ENCODE results near the gene CDC42BPG.

CDC42BPG gene

DNA sequence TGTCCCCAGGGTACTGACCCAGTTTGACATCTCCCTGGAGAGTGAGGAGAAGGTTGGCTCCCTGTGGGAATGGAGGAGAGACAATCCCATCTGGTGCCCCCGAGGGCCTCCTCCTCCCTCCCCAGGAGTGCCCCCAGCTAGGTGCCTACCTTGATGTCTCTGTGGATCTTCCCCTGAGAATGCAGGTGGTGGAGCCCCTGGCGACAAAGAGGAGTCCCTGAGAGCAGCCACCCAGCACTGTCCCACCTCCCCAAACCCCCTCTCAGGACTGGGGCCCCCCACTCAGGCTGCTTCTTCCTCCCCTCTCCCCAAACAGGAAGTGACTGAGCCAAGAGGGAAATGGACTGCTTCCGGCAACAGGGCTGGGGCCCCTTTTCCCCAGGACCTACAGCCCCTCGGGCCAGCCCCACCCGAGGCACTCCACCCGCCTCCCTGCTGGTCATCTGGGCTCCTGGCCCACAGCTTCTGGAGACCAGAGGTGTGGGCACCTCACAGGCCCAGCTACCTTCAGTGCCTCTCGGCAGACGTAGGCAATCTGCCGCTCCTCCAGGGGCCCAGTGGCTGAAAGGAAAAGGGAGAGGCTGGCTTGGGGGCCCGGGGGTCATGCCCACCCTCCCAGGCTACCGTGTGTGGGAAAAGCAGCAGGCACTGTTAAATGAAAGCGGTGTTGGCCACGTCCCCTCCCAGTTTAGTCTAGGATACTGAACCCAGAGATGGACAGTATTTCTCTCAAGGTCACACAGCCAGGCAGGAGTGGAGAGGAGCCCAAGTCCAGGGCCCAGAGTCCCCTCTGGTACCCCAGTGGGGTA, 42.7 kb downstream of the CDC42BPG start:
- no peak for DNase-seq

DNA sequence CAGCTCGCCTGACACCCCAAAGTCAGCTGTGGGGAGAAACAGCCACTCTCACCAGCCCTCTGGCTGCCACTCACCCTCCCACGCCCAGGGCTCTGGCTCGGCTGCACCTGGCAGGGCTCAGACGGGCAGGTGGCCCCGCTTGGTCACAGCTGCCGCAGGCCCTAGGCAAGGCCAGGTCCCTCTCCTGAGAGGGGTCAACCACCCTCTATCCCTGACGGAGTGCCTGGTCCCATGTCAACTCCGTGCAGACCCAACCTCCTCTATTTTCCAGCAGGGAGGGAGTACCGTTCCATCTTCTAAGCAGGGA, 43.3 kb downstream of the CDC42BPG start:
- DNase-seq: no peak

DNA sequence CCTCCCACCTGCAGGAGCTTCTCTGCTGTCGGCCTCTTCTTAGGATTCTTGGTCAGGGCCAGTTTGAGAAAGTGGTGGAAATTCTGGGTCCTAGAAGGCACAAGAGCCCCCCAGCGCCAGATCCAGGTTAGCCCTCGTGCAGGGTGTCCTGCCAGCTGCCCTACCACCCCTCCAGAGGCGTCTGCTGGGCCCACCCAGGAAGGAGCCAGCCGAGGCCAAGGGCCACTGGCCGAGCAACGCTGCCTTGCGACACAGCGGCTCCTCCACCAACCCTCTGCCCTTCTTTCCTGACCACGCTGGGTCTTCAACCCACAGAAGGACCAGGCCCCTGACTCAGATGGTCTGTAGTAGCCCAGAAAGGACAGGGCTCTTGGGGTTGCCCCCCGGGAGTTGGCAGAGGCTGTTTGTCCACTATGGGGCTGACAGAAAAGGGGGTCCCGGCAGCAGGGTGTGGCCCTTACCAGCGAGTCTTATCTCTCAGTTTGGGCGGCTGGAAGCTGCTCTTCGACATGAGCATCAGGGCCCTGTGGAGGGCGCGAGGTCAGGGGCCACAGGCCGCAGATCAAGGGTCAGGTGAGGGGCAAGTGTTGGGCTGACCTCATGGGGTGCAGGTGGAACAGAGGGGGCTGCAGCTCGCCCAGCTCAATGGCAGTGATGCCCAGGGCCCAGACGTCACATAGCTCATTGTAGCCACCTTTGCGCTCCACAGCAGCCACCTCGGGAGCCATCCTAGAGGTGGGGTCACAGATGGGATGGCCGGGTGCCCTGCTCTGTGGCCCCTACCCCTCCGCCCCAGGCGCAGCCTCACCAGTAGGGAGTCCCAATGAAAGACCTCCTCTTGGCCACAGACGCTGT, 43.9 kb downstream of the CDC42BPG start:
- DNase-seq: no peak

DNA sequence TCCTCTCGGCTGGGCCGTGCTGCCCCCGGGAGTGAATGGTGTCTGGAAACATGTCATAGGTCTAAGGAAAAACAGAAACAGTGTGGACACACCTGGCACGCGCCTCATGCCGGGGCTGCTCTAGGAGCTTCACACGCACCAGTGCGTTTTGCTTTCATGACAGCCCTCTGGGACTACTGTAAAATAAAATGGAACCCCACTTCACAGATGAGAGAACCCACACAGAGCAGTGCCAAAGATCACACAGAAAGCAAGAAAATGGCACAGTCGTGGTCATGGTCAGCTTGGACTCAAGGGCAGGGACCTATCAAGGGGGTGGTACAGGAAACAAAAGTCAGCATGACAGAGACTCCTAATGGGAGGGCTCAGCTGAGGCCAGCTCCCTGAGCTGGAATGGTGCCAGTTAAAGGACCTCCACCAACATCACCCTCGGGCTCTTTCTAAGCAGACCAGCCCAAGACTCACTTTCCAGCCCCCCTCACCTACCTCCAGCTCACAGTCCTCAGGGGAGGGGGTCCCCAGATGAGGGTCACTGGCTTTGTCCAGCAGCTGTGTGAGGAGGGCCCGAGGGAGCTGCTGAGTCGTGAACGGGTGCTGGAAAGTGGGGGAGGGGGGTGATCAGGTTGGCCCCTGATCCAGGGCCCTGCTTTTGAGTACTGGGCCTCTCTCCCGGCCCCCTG, 44.7 kb downstream of the CDC42BPG start:
- DNase-seq: no peak

DNA sequence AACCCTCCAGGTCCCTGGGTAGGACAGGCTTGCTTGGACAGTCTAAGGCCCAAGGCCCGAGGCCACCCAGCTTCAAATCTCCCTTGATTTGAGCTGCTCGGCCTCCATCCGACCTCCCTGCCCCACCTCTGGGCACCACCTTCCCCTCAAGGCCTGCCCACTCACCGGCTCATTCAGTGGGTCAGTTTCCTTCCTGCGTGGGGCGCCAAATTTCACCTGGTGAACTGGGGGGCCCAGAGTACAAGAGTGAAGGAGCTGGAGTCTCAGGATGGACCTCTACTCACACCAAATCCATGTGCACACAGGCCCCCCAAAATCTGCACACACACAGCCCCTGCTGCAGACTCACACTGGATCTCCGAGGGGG, 45.2 kb downstream of the CDC42BPG start:
- DNase-seq: no peak

DNA sequence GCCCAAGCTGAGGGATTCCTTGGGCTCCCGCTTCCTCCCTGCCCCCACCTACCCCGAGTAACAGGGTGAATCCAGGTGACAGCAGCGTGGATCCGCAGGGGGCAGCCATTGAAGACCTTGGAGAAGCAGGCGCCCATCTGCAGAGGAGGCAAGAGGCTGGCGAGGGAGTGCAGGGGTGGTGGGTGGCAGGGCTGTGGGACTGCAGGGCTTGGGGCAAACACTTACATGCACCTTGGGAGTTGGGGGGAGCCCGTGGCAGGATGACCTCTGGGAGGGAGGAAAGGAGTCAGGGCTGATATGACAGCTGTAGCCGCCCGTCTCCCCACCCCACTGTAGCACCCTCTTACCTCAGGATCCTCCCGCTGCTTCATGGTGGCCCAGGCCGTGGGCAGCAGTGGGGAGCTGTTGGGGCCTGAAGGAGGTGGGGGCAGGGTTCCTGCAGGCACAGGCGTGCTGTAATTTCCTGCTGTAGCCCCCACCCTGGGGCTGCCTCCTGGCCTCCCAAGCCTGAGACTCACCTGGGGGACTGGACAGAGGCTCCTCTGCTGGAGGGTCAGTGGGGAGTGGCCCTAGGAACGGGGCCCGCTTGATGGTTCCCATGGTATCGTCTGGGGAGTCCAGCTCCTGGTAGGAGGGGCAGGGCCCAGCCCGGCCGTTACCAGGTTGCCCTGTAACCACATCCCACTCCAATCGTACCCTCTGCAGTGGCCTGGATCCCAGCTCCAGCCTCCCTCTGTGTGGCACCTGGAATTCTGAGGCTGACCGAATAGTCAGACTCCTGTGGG, 47.5 kb downstream of the CDC42BPG start:
- no peak for DNase-seq

DNA sequence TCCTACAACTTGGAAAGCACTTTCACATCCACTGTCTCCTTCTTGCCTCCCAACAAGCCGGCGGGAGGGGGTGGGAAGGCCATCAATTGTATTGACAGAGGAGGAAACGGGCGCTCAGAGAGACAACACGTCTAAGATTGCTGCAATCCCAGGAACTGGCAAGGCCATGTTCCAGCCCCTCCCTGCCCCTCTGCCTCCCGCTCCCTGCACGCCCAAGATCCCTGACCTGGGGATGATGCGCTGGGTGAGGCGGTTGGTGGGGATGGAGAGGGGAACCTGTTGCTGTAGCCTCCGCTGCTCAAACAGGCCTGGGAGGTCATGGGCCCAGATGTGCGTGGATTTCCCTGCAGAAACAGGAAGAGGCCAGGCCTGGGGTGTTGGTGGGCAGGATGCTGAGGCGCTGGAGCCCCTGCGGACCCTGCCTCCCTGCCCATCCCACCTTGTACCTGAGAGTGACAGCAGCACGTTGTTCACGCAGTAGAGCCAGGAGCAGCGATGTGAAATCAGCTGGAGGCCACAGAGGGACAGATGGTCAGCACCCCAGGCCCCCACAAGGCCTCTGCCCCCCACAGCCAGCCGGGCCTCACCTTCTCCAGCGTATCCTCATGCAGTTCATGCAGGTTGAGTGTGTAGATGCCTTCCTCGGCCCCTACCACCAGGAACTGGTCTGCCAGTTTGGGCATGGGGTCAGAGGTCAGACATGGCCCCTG, 48.3 kb downstream of the CDC42BPG start:
- no peak for DNase-seq

DNA sequence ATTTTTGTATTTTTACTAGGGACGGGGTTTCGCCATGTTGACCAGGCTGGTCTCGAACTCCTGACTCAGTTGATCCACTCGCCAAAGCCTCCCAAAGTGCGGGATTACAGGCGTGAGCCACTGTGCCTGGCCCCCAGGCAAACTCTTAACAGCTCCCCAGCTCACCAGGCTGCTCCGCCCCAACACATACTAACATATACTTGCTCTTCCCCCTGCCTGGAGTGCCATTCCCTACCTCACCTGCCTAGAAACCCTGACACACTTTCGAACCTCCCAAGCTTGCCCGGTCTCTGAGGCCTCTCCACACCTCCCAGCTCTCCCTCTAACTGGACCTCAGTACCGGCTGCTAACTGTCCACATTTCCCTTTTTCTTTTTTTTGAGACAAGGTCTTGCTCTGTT, 49.9 kb downstream of the CDC42BPG start:
- DNase-seq: no peak

DNA sequence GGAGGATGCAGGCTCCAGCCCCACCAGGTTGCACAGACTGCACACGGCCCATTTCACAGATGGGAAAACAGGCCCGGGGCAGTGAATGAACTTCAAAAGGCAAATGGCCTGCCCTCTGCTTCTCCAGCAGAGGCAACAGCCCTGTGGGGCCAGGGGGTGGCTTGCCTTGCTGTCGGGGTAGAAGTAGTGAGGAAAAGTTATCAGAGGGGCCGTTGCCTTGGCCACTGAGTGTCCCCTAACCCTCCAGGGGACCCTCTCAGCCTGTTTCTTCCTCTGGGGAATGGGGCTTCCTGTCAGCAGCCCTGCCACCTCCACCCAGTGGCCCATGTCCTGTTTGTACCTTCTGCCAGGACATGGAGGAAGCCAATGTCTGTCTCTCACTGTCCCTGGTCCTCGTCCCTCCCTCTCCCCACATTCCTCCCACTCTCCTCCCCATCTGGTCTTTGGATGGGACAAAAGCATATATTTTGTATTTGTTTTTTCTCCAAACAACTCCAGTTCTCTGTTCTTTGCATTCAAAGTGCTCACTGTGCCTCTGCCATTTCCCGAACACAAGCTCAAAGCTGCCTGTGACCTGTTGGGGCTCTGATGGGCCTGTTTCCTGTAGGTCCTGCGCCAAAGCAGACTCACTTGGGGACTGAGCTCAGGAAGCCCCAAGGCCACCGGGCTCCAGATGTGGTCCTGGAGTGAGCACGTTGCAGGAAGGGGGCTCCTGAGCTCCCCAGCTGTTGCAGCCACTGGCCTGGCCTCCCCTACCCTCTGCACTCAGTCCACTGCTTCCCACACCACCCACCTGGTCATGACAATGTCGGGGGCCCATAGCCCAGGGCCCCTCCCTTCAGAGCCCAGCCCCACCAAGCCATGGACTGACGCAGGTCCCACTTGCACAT, 50.9 kb downstream of the CDC42BPG start:
- DNase-seq: no peak

DNA sequence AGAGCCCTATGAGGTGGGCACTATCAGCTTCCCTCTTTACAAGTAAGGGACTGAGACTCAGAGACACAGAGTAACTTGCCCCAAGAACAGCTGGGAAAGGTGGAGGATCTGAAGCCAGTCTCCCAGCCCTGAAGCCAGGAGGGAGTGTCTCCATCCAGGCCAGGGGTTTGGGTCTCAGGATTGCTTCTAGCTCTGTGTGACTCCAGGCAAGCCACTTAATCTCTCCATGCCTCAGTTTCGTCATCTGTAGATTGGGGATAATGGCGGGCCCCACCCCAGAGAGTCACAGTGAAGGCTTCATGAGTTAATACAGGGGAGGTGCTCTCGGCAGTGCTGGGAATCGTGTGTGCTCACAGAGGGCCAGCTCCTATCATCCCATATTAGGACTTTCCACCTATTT, 52.0 kb downstream of the CDC42BPG start:
- DNase-seq: no peak

DNA sequence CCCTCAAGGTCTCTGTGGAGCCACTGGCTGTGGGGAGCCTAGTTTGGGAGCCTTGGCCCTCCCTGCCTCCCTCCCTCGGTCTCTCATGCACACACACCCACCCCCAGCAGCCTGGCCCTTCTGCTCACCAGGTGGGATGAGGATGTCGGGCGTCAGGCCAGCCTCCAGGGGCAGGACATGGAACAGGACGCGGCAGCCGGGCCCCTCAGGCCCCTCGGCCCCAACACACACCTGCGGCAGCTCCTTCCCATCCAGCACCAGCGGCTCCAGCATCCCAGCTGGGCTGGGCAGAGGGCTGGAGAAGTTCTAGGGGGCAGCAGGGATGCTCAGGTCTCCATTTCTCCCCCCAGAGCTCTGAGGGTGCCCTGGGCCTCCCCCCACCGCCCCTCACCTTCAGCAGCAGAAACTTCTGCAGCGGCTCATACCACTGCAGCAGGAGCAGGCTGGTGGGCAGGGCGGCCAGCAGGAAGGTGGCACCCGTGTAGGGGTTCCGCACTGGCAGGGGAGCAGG, 52.6 kb downstream of the CDC42BPG start:
- no peak for DNase-seq

DNA sequence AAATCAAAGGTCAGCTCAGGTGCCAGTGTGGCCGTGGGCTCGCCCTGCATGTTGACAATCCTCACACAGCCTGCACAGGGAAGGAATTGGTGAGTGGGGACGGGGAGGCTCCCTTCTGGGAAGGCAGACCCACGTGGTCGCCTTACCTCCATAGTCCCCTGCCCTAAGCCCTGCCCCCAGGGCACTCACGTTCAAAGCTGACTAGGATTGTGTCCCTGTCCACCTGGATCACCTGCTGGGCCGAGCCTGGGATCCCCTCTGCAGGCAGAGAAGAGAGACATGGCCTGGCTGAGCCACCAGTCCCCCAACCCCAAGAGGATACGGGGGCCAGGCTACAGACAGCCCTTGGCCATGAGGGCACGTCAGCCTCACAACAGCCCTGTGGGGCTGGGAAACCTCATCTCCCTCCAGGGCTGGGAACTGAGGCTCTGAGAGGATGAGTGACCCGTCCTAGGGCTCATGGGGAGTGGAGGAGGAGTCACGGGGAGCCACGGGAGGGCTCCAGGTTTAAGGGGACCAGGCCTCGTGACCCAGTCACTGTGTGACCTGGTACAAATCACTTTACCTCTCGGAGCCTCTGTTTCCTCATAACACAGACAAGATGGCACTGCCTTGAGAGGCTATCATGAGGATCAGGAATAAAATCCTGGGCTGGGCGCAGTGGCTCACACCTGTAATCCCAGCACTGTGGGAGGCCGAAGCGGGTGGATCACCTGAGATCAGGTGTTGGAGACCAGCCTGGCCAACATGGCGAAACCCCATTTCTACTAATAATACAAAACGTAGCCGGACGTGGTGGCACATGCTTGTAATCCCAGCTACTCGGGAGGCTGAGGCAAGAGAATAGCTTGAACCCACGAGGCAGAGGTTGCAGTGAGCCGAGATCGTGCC, 54.0 kb downstream of the CDC42BPG start:
- no peak for DNase-seq

DNA sequence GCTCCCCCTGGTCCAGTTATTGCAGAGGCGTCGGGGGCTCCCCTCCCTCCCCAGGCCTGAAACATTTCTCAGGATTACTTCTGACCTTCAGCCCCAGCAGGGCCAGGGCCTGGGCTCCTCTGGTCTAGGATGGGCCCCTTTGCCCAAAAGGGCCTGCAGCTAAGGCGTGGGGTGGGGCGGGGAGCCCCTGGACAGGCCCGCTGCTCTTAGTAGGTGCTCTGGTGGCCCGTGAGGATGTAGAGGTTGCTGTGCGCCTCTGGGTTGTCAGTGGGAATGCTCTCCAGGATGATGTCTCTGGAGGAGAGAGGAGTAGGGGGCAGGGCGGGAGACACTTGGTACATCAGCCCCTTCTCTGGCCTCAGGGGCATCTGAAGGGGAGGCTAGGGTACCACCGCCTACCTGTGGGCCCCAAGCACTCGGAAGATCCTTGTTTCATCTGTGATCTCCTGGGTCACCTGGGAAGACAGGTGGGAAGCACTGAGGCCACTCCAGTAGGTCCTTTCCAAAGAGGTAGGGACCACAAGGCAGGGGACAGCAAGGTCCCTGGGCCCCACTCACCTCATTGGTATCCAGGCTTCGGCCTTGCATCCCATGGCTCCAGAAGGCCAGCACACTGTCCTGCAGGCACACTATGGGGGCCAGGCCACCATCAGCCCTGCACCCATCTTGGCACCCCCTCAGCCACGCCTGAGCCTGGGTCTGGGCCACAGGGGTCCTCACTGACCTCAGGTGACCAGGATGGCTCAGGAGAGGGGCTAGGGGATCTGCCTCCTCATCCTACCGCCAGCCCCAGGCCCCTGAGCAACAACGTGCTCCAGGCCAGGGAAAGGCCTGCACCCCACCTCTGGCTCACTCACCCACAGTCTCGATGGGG, 54.9 kb downstream of the CDC42BPG start:
- no peak for DNase-seq

DNA sequence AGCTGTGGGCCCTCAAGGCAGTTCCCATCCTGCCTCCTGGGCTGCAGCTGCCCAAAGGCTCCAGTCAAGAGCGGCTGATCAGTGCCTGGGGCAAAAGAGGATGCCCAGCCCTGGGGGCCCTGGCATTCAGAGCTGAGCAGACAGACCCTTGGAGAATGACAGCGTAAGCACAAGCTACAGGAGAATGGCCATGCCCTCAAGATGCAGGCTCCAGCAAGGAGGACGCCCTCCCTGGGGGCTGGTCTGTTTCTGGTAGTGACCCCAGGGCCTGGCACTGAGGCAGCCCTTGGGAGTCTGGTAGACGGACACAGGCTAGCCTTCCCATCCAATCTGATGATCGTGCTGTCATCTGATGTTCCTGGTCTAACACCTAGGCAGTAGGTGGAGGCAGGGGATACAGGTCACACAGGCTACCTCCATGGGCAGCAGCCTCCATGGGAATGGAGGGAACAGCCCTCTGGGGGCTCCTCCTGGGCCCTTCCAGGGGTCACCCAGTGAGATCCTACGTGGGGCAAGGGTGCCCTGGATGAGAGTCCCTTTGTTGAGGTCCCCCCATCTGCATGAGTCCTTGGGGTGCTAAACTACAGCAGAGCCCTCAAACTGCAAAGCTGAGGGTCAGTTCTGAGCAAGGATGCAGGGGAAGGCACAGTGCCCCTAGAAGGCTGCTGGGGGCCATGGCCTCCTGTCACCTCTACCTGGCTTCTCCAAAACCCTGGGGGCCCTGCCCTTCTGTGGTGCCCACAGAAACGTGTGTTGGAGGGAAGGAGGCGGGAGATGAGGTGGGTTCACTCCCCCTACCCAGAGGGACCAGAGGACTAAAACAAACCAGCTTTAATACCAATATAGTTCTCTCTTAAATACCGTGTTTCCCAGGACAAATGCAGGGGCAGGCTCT, 55.9 kb downstream of the CDC42BPG start:
- no peak for DNase-seq

DNA sequence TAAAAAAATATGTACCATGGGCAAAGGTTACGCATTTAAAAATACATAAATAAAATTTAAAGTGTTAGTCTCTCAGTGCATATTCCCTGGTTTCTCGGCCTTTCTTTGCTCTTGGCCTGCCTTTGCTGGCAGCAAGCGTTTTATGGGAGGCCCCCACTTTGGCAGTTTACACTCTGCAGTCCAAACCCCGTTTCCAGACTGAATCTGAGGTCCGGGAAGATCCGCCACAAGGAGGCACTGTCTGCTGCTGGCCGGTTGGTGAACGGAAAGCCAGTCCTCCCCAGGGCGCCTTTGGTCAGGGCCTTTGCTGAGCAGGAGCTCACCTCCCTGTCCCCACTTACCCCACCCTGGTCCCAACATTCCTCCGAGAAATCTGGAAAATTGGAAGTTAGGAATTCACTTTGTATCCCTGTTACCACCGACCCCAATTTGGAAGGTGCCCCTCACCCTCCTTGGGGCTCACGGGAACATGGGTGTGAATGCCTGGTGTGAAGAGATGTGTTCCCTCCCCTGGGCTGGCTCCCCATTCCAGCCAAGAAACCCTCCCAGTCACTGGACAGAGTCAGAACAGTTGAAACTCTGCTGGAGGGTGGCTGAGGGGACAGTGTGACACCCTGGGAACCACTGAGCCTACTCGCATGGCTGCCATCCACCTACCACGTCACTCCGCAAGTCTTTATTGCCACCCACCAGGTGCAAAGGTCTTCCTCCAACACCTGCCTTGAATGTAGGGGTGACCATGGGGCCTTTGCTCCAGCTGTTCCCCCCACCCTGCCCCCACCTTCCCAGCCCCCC, 56.7 kb downstream of the CDC42BPG start:
- no peak for DNase-seq

DNA sequence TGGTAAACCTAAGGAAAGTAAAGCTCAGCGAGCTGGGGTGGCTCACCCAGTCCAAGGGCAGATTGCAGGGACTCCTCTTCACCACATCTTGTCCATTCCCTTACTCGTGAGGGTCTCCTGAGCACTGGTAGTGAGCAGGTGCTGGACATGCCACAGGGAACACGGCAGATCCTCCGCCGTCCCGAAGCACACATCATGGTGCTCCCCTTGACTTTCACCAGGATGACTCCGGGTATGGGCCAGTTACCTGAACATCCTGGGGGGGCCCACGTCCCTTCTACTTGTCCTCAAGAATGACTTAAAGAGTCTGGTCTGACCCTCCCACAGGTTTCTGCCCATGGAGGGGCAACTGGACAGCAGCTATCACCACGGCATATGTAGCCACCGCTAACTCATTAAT, 58.1 kb downstream of the CDC42BPG start:
- no peak for DNase-seq

Data from NCI-H748 treated with DMSO at 0.1 percent for 48 hours (cell line).